AG04450 (cell line): Measurements from ENCODE around the gene TDO2. TPM values are rescaled to one million over a fixed set of nuclear protein-coding genes. Genes with fewer than 3 reads are reported as not detected.

ENCODE experiments used
- CTCF ChIA-PET: fragments of 300-600, 350-600 bp; formaldehyde crosslinking; extraction: SDS; loops from one replicate; lab custom pipeline; 2022; ENCODE audit warnings: antibody characterized with exemption, inconsistent platforms; lab: Charles Lee
- POLR2A ChIA-PET: fragments of 350-600 bp; formaldehyde crosslinking; extraction: SDS; loops from one replicate; lab custom pipeline; 2021; ENCODE audit warnings: antibody characterized with exemption, inconsistent platforms; lab: Yijun Ruan, JAX
- DNase-seq: peaks from one replicate; pipeline ENCODE4 v3.0.0-alpha.2; 2011; ENCODE audit warnings: low read depth, low spot score
- H3K27ac ChIP-seq: one replicate; pipeline ENCODE4 v1.5.1; 2012; ENCODE audit warnings: low read depth, low read length, control low read depth
- H3K27me3 ChIP-seq: one replicate; pipeline ENCODE4 v1.6.0; 2012; ENCODE audit warnings: low read length; ENCODE audit not compliant: control insufficient read depth, insufficient read depth
- H3K4me3 ChIP-seq: 2 replicates; pipeline ENCODE4 v1.5.1; 2011; ENCODE audit warnings: mild to moderate bottlenecking, low read depth, low read length, control low read depth
- H3K9me3 ChIP-seq: 2 replicates; pipeline ENCODE4 v1.5.1; 2012; ENCODE audit warnings: low read length; ENCODE audit not compliant: control insufficient read depth, insufficient read depth
- polyA plus RNA-seq: library from polyadenylated mRNA; depleted of rRNA; stranded (reverse); fragments of >200 nt; gene quantifications from 2 replicates; pipeline ENCODE4 v1.2.3, GENCODE V29; 2011
- TF ChIP-seq, protein P1 (sequence below): IDR thresholded peaks from 2 replicates; pipeline ENCODE4 v1.5.1; 2011; ENCODE audit warnings: low read depth, low read length, control low read depth, inconsistent platforms

TDO2 gene
- polyA plus RNA-seq, 1 experiment = 0.84 TPM

DNA sequence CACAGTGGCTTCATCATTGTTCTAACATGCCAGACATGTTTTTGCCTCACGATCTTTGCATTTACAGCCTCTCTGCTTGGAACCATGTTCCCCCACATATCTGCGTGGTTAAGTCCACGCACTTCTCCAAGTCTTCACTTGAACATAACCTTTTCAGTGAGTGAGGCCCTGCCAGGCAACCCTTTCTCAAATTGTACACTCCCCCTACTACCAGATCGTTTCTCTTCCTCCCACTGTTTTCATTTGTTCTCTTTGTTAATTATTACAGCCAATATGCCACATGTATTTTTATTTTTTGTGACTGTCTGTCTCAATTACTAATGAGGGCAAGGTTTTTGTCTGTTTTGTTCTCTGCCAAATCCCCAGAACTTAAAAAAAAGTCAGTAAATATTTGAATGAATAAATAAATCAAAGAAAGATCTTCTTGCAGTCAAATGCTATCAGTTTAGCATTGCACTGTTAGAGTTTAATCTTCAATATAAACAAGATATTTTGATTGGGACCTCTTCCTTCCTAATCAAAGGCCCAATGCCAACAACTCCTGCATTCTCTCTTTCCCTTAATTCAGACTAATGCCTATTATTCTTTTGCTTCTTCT lies 32.0 kb downstream of the TDO2 start:
- CTCF ChIA-PET = no interaction called here
- DNase-seq = no peak
- TF ChIP-seq, protein P1, sequence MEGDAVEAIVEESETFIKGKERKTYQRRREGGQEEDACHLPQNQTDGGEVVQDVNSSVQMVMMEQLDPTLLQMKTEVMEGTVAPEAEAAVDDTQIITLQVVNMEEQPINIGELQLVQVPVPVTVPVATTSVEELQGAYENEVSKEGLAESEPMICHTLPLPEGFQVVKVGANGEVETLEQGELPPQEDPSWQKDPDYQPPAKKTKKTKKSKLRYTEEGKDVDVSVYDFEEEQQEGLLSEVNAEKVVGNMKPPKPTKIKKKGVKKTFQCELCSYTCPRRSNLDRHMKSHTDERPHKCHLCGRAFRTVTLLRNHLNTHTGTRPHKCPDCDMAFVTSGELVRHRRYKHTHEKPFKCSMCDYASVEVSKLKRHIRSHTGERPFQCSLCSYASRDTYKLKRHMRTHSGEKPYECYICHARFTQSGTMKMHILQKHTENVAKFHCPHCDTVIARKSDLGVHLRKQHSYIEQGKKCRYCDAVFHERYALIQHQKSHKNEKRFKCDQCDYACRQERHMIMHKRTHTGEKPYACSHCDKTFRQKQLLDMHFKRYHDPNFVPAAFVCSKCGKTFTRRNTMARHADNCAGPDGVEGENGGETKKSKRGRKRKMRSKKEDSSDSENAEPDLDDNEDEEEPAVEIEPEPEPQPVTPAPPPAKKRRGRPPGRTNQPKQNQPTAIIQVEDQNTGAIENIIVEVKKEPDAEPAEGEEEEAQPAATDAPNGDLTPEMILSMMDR = no peak
- POLR2A ChIA-PET = no interaction called here
- Histone ChIP-seq H3K4me3 (no peak overlapping the region), H3K9me3 (no peaks in the 10 kb centered on the region), H3K27ac (no peak overlapping the region), H3K27me3 (no peaks in the 10 kb centered on the region)

DNA sequence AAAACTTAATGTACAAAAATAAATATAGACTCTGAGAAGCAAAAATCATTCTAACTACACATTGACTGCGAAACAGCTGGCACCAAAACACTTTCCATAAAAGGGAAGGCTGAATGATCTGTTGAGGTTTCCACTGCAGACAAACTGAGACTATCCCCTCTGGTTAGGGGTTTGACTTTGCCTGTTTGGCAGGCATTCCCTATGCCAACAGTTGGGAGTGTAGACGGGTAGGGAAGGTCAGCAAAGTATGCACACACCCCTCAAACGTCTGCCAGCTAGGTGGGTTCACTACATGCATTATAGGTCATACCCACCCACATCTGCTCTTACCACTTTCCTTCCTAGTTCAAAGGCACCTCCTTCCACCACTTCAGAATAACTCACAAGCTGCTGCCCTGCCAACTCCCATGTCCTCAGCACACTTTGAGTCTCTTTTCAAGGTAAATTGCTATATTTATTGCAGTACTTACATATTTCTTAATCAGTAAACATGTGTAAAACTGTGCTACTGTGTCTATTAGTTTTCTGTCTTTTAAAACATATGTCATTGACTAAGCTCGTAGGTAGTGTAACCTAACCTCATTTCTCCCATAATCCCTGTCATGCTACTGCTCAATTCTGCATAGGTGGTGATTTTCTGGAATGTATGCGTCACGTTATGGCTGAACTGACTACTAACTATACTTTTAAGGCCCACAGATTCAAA lies 37.7 kb downstream of the TDO2 start:
- Histone ChIP-seq H3K4me3 (no peak overlapping the region), H3K27ac (no peak overlapping the region), H3K9me3 (no peaks in the 10 kb centered on the region), H3K27me3 (no peaks in the 10 kb centered on the region)
- no peak for DNase-seq
- POLR2A ChIA-PET = no interaction called here
- CTCF ChIA-PET = no interaction called here
- TF ChIP-seq, protein P1 = no peak

DNA sequence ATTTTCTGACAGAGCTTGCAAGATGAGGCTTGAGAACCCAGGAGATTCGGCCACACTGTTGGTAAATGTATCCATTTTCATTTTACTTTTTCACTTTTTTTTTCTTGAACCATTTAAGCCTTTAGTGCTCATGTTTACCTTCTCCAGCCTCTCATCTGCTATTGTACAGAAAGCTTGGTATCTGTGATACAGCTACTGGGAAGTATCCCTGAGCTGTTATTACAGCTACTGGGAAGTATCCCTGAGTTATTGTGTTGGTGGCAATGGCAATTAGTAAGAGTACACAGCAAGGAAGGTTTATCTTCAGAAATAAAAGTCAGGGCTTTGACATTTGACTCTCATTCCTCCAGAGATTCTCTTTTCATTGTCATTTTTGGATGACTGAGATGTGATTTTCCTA lies 38.3 kb downstream of the TDO2 start:
- TF ChIP-seq, protein P1 = no peak
- Histone ChIP-seq H3K27ac (no peak overlapping the region), H3K4me3 (no peak overlapping the region), H3K9me3 (no peaks in the 10 kb centered on the region), H3K27me3 (no peaks in the 10 kb centered on the region)
- CTCF ChIA-PET = interaction anchor here (1.0 kb wide), 1 partner anchor 132 kb away, joined by 3 read pairs; no protein-coding TSS in a partner anchor
- DNase-seq = no peak
- POLR2A ChIA-PET = no interaction called here

DNA sequence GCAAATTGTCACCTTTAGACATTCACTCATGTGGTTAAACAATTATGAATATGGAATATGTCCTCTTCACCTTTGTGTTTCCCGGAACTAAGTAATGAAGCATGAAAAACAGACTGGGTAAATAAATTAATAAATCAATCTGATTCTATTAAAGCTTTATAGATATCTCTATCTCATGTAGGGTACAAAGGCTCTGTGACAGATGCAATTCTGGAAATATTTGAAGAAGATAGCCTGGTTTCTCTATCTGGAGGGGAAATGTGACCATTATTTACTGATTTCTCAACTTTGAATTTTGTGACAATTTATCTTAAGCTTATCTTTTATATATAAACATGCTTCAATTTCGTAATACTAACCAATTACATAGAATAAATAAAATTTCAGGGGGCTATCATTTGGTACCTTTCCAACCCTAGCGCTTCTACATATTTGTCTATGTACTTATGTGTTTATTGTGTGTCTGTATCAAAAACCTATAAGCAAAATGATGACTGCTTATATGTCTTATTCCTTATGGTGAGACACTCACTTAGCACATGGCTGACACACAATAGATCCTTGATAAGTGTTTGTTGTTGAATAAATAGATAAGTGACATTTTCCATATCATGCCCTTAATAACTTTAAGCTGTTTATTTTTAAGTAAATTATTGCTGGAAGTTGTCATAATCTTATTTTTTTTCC lies 40.3 kb downstream of the TDO2 start:
- Histone ChIP-seq H3K27me3 (no peaks in the 10 kb centered on the region), H3K9me3 (no peaks in the 10 kb centered on the region), H3K4me3 (no peak overlapping the region), H3K27ac (no peak overlapping the region)
- ChIA-PET CTCF (interaction anchor here (0.7 to 2.3 kb wide), 4 partner anchors 10 to 539 kb away, joined by 3 to 13 read pairs (median 4); partner anchors contain the start of gene CTSO), POLR2A (no interaction called here)
- TF ChIP-seq, protein P1 = no peak
- DNase-seq = no peak
